Measurements from ENCODE around the gene ARHGEF19. TPM values are rescaled to one million over a fixed set of nuclear protein-coding genes. Genes with fewer than 3 reads are reported as not detected.
"Not testable (repeated sequence)": the region's sequence is repeated elsewhere in the genome, so short reads cannot be mapped to it uniquely, and the experiment has no call there.

The ARHGEF19 gene
- total RNA-seq, 2 experiments from 2014 or later: 4.4 to 4.5 TPM

GRCh38 chr1:16218014-16218673 lies 5.7 kb upstream of the ARHGEF19 start:
- Mint-ChIP-seq H3K9me3 (no peaks in the 10 kb centered on the region), H3K27me3 (peaks cover 5% of the 10 kb centered on the region), H3K27ac (no peak overlapping the region), H3K36me3 (no peaks in the 10 kb centered on the region), H3K4me3 (peak overlapping the region; percentile 15), H3K4me1 (peaks cover 10% of the 10 kb centered on the region)
- no peak for DNase-seq

GRCh38 chr1:16217061-16217785 lies 4.8 kb upstream of the ARHGEF19 start:
- DNase-seq: peak; percentile 93
- peaks cover 5% of the 10 kb centered on the region for H3K27me3 Mint-ChIP-seq
- peaks cover 10% of the 10 kb centered on the region for H3K4me1 Mint-ChIP-seq
- H3K9me3 Mint-ChIP-seq: no peaks in the 10 kb centered on the region
- no peaks in the 10 kb centered on the region for H3K36me3 Mint-ChIP-seq
- H3K27ac Mint-ChIP-seq: no peak overlapping the region
- peak overlapping the region; percentile 76 for H3K4me3 Mint-ChIP-seq

- peak; percentile 68 for DNase-seq
- Mint-ChIP-seq H3K36me3 (no peaks in the 10 kb centered on the region), H3K27ac (no peak overlapping the region), H3K4me3 (peak overlapping the region; percentile 76), H3K4me1 (peaks cover 10% of the 10 kb centered on the region), H3K27me3 (peaks cover 5% of the 10 kb centered on the region), H3K9me3 (no peaks in the 10 kb centered on the region)
Observed at GRCh38 chr1:16215882-16216753, 3.7 kb upstream of the ARHGEF19 start.

- H3K27ac Mint-ChIP-seq, H3K27me3 Mint-ChIP-seq, H3K9me3 Mint-ChIP-seq, H3K4me3 Mint-ChIP-seq, DNase-seq, H3K36me3 Mint-ChIP-seq: not testable (repeated sequence)
- H3K4me1 Mint-ChIP-seq: peaks cover 10% of the 10 kb centered on the region
Observed at GRCh38 chr1:16215240-16215639, 2.8 kb upstream of the ARHGEF19 start.

- DNase-seq, H3K27me3 Mint-ChIP-seq, H3K27ac Mint-ChIP-seq, H3K9me3 Mint-ChIP-seq, H3K36me3 Mint-ChIP-seq, H3K4me3 Mint-ChIP-seq: not testable (repeated sequence)
- H3K4me1 Mint-ChIP-seq: peaks cover 10% of the 10 kb centered on the region
Observed at GRCh38 chr1:16213544-16213943, 1.1 kb upstream of the ARHGEF19 start.

GRCh38 chr1:16213013-16213412 lies 561 bp upstream of the ARHGEF19 start:
- no peak overlapping the region for H3K27ac Mint-ChIP-seq
- peaks cover 8% of the 10 kb centered on the region for H3K4me1 Mint-ChIP-seq
- H3K27me3 Mint-ChIP-seq: peaks cover 5% of the 10 kb centered on the region
- DNase-seq: no peak
- no peaks in the 10 kb centered on the region for H3K36me3 Mint-ChIP-seq
- H3K9me3 Mint-ChIP-seq: no peaks in the 10 kb centered on the region
- no peak overlapping the region for H3K4me3 Mint-ChIP-seq

- no peaks in the 10 kb centered on the region for H3K9me3 Mint-ChIP-seq
- H3K36me3 Mint-ChIP-seq: no peaks in the 10 kb centered on the region
- H3K4me1 Mint-ChIP-seq: peaks cover 11% of the 10 kb centered on the region
- no peak for DNase-seq
- H3K27ac Mint-ChIP-seq: no peak overlapping the region
- H3K4me3 Mint-ChIP-seq: no peak overlapping the region
- H3K27me3 Mint-ChIP-seq: peaks cover 5% of the 10 kb centered on the region
Observed at GRCh38 chr1:16211824-16212223, 628 bp downstream of the ARHGEF19 start.

- Mint-ChIP-seq H3K4me3 (no peak overlapping the region), H3K4me1 (peaks cover 3% of the 10 kb centered on the region), H3K27ac (no peak overlapping the region), H3K9me3 (no peaks in the 10 kb centered on the region), H3K36me3 (no peaks in the 10 kb centered on the region), H3K27me3 (no peaks in the 10 kb centered on the region)
- no peak for DNase-seq
Observed at GRCh38 chr1:16210581-16210980, 1.9 kb downstream of the ARHGEF19 start.

GRCh38 chr1:16209847-16210407 lies 2.5 kb downstream of the ARHGEF19 start:
- no peak for DNase-seq
- peaks cover 3% of the 10 kb centered on the region for H3K4me1 Mint-ChIP-seq
- no peaks in the 10 kb centered on the region for H3K9me3 Mint-ChIP-seq
- no peaks in the 10 kb centered on the region for H3K27me3 Mint-ChIP-seq
- no peak overlapping the region for H3K27ac Mint-ChIP-seq
- H3K4me3 Mint-ChIP-seq: no peak overlapping the region
- no peaks in the 10 kb centered on the region for H3K36me3 Mint-ChIP-seq

- no peaks in the 10 kb centered on the region for H3K27me3 Mint-ChIP-seq
- no peak overlapping the region for H3K4me3 Mint-ChIP-seq
- peaks cover 2% of the 10 kb centered on the region for H3K36me3 Mint-ChIP-seq
- H3K27ac Mint-ChIP-seq: no peak overlapping the region
- peaks cover 3% of the 10 kb centered on the region for H3K4me1 Mint-ChIP-seq
- no peak for DNase-seq
- H3K9me3 Mint-ChIP-seq: no peaks in the 10 kb centered on the region
Observed at GRCh38 chr1:16209132-16209846, 3.2 kb downstream of the ARHGEF19 start.

GRCh38 chr1:16208270-16208987 lies 4.0 kb downstream of the ARHGEF19 start:
- no peak for DNase-seq
- H3K9me3 Mint-ChIP-seq: no peaks in the 10 kb centered on the region
- no peak overlapping the region for H3K4me3 Mint-ChIP-seq
- H3K4me1 Mint-ChIP-seq: peaks cover 3% of the 10 kb centered on the region
- H3K27ac Mint-ChIP-seq: no peak overlapping the region
- peaks cover 4% of the 10 kb centered on the region for H3K36me3 Mint-ChIP-seq
- H3K27me3 Mint-ChIP-seq: no peaks in the 10 kb centered on the region

- H3K27me3 Mint-ChIP-seq: no peaks in the 10 kb centered on the region
- H3K36me3 Mint-ChIP-seq: peaks cover 4% of the 10 kb centered on the region
- peak overlapping the region; percentile 80 for H3K4me3 Mint-ChIP-seq
- H3K27ac Mint-ChIP-seq: peak overlapping the region; percentile 89
- H3K9me3 Mint-ChIP-seq: no peaks in the 10 kb centered on the region
- DNase-seq: no peak
- H3K4me1 Mint-ChIP-seq: peaks cover 3% of the 10 kb centered on the region
Observed at GRCh38 chr1:16207318-16208269, 4.9 kb downstream of the ARHGEF19 start.

Data from activated naive CD8-positive, alpha-beta T cell treated with anti-CD3 and anti-CD28 coated beads for 36 hours (primary cell).